ENCODE data around the gene TRPM8. TPM values are rescaled to one million over a fixed set of nuclear protein-coding genes. Genes with fewer than 3 reads are reported as not detected.

TRPM8 gene
- polyA plus RNA-seq, 1 donor (not counting 4 experiments of a cell fraction or from before 2014, with no cell fraction given) = 0.04 TPM

DNA sequence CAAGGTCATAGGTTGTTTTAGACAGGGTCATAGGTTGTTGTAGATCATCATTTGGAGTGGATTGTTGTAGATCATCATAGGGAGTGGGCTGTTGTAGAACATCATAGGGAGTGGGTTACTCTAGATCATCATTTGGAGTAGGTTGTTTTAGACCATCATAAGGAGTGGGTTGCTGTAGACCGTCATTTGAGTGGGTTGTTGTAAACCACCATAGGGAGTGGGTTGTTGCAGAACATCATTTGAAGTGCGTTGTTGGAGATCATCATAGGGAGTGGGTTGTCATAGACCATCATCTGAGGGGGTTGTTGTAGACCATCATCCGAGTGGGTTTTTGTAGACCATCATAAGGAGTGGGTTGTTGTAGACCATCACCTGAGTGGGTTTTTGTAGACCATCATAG lies 9.5 kb upstream of the TRPM8 start:
- H3K27me3 ChIP-seq (ENCODE audit: control insufficient read depth, extremely low read depth, insufficient read depth, low read length) = peaks cover 5% of the 10 kb centered on the region
- H3K27ac ChIP-seq (ENCODE audit: control insufficient read depth, insufficient read depth, low read length) = no peak overlapping the region
- dilution Hi-C loops (cut with MboI; ENCODE audit: extremely low pct_ligation_motif_present, low sequenced_read_pairs) = no loop called here
- TF ChIP-seq, protein P1, sequence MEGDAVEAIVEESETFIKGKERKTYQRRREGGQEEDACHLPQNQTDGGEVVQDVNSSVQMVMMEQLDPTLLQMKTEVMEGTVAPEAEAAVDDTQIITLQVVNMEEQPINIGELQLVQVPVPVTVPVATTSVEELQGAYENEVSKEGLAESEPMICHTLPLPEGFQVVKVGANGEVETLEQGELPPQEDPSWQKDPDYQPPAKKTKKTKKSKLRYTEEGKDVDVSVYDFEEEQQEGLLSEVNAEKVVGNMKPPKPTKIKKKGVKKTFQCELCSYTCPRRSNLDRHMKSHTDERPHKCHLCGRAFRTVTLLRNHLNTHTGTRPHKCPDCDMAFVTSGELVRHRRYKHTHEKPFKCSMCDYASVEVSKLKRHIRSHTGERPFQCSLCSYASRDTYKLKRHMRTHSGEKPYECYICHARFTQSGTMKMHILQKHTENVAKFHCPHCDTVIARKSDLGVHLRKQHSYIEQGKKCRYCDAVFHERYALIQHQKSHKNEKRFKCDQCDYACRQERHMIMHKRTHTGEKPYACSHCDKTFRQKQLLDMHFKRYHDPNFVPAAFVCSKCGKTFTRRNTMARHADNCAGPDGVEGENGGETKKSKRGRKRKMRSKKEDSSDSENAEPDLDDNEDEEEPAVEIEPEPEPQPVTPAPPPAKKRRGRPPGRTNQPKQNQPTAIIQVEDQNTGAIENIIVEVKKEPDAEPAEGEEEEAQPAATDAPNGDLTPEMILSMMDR (optimal IDR thresholded peaks at IDR 0.05 in 1 of 3, IDR thresholded peaks at IDR 0.05 in 1 of 3, conservative IDR thresholded peaks at IDR 0.05 in 1 of 3; ENCODE audit: extremely low read depth in 1 of 3, insufficient read depth in 2 of 3, low read length in 3 of 3) = no peak
- TF ChIP-seq EZH2 (IDR thresholded peaks at IDR 0.05; ENCODE audit: low read length) = no peak
- no peaks in the 10 kb centered on the region for H3K9me1 ChIP-seq (ENCODE audit: control insufficient read depth, extremely low read depth, insufficient read depth, low read length)
- DNase-seq (ENCODE audit: low read depth, low spot score) (no peak), FAIRE-seq (no peak)
- H2AFZ ChIP-seq (ENCODE audit: control insufficient read depth, low read length) = no peak overlapping the region
- no peak overlapping the region for H3K9ac ChIP-seq (ENCODE audit: control insufficient read depth, extremely low read depth, insufficient read depth, low read length)
- H3K4me1 ChIP-seq (ENCODE audit: control insufficient read depth, extremely low read depth, insufficient read depth, low read length) = no peaks in the 10 kb centered on the region
- no peaks in the 10 kb centered on the region for H3K79me2 ChIP-seq (ENCODE audit: control insufficient read depth, insufficient read depth, low read length)
- no peaks in the 10 kb centered on the region for H4K20me1 ChIP-seq (ENCODE audit: control insufficient read depth, extremely low read depth, insufficient read depth, low read length)
- H3K4me3 ChIP-seq (ENCODE audit: control insufficient read depth in 2 of 3, extremely low read depth in 1 of 3, insufficient read depth in 2 of 3, low read depth in 1 of 3, low read length in 3 of 3) = no peak overlapping the region
- H3K4me2 ChIP-seq (ENCODE audit: control insufficient read depth, extremely low read depth, insufficient read depth, low read depth, low read length) = no peak overlapping the region
- H3K36me3 ChIP-seq (ENCODE audit: control insufficient read depth in 2 of 2, extremely low read depth in 1 of 2, insufficient read depth in 2 of 2, low read length in 2 of 2) = no peaks in the 10 kb centered on the region
- no peaks in the 10 kb centered on the region for H3K9me3 ChIP-seq (ENCODE audit: control insufficient read depth, low read depth, low read length)

DNA sequence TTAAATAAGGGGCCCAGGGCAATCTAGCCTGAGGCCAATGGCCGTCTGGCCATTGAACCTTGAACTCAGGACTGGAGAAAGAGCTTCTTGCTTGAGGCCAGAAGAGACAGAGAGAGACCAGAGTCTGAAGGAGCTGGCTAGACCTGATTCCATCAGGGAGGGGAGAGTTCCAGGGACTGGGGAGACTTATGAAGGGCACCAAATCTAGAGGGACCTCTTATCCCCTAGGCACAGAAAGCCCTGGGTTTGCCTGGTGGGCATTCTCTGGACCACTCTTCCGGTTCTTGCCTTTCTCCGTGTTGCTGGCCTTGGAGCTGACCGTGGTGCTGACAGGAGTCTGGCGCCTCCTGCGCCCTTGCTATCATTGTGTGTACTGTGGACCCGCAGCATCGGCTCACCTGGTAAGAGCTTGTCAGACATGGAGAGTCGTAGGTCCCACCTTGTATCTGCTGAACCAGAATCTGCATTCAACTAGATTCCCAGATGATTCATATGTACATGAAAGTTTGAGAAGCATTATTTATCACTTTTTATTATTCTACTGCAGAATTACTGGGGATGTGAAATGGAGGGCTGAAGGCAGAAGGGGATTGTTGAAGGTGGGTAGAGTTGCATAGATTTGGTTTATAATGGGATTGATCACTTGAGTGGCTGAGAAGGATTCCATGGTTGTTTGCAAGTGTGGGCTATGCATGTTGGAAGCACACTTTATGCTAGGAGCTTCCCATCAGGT lies 4.3 kb upstream of the TRPM8 start:
- no peak overlapping the region for H3K4me2 ChIP-seq (ENCODE audit: control insufficient read depth, extremely low read depth, insufficient read depth, low read depth, low read length)
- no peak for FAIRE-seq
- TF ChIP-seq EZH2 (IDR thresholded peaks at IDR 0.05; ENCODE audit: low read length) = no peak
- TF ChIP-seq, protein P1 (optimal IDR thresholded peaks at IDR 0.05 in 1 of 3, IDR thresholded peaks at IDR 0.05 in 1 of 3, conservative IDR thresholded peaks at IDR 0.05 in 1 of 3; ENCODE audit: extremely low read depth in 1 of 3, insufficient read depth in 2 of 3, low read length in 3 of 3) = peak in 1 of 3 experiments; percentile 4
- no peak overlapping the region for H2AFZ ChIP-seq (ENCODE audit: control insufficient read depth, low read length)
- H3K27me3 ChIP-seq (ENCODE audit: control insufficient read depth, extremely low read depth, insufficient read depth, low read length) = no peaks in the 10 kb centered on the region
- H3K9me3 ChIP-seq (ENCODE audit: control insufficient read depth, low read depth, low read length) = no peaks in the 10 kb centered on the region
- no peaks in the 10 kb centered on the region for H3K79me2 ChIP-seq (ENCODE audit: control insufficient read depth, insufficient read depth, low read length)
- H3K4me3 ChIP-seq (ENCODE audit: control insufficient read depth in 2 of 3, extremely low read depth in 1 of 3, insufficient read depth in 2 of 3, low read depth in 1 of 3, low read length in 3 of 3) = no peak overlapping the region
- H3K27ac ChIP-seq (ENCODE audit: control insufficient read depth, insufficient read depth, low read length) = no peak overlapping the region
- H3K9me1 ChIP-seq (ENCODE audit: control insufficient read depth, extremely low read depth, insufficient read depth, low read length) = no peaks in the 10 kb centered on the region
- no peaks in the 10 kb centered on the region for H3K36me3 ChIP-seq (ENCODE audit: control insufficient read depth in 2 of 2, extremely low read depth in 1 of 2, insufficient read depth in 2 of 2, low read length in 2 of 2)
- H4K20me1 ChIP-seq (ENCODE audit: control insufficient read depth, extremely low read depth, insufficient read depth, low read length) = no peaks in the 10 kb centered on the region
- dilution Hi-C loops (cut with MboI; ENCODE audit: extremely low pct_ligation_motif_present, low sequenced_read_pairs) = no loop called here
- no peaks in the 10 kb centered on the region for H3K4me1 ChIP-seq (ENCODE audit: control insufficient read depth, extremely low read depth, insufficient read depth, low read length)
- no peak overlapping the region for H3K9ac ChIP-seq (ENCODE audit: control insufficient read depth, extremely low read depth, insufficient read depth, low read length)
- no peak for DNase-seq (ENCODE audit: low read depth, low spot score)

Data from keratinocyte (primary cell).